ENCODE measurements around the gene HOXC6.

Gene HOXC6

DNA sequence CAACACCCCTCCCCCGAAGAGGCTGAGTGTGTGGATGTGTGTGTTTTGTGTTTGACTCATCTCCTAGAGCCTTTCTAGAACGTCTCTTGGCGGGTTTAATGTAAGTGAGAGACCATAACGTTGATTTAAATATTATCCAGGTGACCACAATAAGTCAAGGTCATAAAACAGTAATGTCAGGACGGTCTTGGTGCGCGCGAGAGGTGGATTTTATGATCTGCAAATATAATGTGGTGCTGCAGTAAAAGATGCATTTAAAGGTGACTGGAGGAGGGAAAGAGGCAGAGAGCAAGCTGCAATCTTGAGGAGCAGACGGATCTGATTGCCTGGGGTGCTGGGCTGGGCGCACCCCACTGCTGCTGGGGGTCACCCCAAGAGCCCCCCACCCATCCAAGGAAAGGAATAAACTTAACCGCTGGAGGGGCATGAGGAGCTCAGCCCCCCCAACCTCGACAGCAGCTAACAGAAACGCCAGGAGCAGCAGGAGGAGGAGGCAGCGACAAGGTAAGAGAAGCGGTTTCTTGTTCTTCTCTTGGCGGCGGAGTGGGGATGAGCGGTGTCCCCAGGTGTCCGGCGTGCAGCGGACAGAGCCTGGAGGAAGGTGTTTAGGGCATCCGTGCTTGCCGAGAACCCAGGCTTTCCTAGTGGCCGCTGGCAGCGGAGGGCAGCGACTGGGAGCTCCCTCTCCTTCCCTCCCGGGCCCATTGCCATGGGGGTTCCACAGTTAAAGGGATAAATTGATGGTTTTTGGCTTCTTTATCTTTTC is 37.7 kb upstream of the HOXC6 start:
- no peak for FAIRE-seq

DNA sequence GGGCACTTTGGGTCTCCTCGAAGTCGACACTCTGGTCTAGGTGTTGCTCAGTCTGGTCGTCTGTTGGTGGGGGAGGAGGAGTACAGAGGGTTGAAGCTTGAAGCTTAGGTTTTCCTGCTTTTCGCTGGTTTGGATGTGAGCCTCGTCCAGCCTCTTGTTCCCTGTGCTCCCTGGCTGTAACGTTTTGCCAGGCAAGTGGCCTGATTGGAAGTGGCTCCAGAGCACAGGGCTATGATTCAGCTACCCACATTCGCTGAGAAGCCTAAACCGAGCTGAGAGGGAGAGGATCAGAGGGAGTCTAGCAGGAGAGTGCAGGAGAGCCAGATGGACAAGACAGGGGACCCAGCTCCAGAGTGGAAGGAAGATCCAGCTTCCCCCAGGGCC is 37.2 kb upstream of the HOXC6 start:
- no peak for FAIRE-seq

DNA sequence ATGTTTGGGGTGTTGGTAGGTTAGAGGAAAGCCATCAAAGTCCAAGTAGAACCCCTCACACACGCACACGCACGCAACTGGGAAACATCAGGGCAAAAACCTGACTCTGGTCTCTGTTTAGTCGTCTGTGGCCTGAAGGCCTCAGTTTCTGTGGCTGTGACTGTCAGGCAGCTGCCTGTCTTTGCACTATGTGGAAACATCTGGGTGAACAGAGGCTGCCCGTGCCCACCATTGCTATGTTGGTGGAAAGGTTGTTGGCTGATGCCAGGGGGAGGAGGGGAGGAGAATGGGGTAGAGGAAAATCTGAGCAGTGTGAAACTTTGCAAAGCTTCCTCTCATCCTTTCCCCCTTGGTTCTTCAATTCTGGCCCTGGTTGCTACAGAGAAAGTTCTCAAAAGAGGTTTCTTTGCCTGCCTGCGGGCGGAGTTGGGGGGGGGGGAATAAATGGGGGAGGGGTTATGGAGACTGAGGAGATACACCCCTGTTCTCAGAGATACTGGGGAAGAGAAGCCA is 35.8 kb upstream of the HOXC6 start:
- no peak for FAIRE-seq

DNA sequence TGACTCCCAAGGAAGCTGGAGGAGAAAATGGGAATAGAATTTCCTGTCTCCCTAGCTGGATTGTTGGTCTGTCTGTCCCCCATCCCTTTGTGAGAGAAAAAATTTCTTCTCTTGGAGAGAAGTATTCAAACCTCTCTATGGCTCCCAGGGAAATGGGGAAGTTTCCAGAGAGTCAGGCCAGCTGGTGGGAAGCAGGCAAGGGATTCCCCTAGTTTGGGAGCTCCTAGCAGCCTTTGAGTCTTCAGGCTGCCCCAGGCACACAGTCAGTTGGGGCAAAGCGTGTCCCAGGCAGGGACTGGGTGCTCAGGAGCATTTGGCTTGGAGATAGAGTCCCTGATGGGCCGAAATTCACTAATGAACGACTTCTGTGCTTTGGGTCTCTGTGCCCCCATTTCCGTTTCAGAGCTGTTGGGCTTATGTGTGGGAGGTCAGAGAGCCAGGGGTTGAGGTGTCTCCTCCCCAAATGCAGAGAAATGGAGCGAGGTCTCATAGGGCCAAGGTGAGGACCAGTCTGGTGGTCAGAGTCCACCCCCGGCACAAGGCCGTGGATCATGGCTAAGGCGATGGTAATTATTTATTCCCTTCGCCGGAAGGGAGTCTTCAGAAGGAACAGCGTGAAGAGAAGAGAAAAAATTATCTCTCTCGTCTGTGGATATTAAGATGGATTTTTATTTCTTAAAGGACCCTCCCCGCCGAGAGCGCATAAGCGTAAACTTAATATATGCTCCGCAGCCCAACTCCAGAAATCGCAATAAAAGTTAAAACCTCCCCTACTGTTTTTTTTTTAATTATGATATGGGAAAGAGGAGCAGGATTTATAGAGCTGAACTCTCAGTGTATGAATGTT is 34.9 kb upstream of the HOXC6 start:
- FAIRE-seq: no peak

DNA sequence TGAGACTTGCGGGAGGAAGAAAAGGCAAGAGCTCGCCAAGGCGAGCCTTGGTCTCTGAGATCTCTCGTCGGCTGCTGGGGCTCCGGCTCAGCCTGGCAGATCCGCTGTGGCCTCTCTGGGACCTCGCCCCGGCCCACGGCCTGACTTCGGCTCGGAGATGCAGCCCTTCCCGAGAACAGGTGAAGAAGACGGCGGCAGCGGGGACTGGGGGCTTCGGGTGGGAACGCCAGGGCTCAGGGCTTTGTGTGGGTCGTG is 34.3 kb upstream of the HOXC6 start:
- no peak for FAIRE-seq

DNA sequence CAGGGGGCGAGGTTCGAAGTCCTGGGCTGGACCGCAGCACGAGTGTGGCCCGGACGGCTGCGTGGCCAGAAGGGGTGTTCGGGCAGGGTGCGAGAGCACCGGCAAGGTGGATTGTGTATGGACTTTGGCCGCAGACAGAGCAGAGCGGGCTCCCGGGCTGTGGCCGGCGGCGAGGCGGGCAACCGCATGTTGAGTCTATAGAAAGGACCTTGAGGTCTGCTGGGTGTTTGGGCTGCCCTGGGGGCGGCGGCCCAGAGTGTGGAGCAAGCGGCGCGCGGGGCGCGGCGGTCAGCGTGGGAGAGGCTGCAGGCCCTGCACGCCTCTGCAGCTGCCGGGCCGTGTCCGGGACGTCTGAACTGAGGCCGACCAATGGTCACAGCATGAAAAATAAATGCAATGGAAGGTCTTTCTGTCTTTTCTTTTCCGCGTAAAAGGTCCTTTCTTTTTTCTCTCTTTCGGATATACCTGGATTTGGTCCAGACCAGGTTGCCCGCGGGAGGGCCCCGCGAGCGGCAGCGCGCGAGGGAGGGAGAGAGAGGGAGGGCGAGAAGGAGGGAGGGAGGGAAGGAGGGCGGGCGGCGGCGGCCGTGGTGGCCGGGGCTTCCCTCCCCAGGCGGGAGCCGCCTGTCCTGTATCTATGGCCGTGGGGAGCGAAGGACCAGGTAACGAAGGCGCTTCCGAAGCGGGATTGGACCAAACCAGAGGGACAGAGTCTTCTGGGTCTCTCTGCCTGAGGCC is 33.8 kb upstream of the HOXC6 start:
- no peak for FAIRE-seq

DNA sequence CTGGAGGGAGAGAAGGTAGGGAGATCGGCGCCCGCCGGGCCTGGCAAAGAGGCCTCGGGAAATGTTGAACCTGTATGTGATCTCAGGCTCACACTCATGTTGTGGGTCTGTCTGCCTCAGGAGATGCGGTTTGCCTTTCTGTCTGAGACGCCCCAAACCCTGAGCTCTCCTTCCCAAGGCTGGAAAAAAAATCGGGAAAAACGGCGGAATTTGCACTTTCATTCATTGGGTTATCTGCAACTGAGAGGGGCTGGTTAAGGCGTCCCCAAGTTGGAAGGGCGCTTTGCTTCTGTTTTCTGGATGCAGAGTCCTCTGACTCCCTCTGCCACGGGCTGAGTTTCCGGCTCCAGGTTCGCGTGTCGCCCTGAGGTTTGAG is 33.2 kb upstream of the HOXC6 start:
- no peak for FAIRE-seq

DNA sequence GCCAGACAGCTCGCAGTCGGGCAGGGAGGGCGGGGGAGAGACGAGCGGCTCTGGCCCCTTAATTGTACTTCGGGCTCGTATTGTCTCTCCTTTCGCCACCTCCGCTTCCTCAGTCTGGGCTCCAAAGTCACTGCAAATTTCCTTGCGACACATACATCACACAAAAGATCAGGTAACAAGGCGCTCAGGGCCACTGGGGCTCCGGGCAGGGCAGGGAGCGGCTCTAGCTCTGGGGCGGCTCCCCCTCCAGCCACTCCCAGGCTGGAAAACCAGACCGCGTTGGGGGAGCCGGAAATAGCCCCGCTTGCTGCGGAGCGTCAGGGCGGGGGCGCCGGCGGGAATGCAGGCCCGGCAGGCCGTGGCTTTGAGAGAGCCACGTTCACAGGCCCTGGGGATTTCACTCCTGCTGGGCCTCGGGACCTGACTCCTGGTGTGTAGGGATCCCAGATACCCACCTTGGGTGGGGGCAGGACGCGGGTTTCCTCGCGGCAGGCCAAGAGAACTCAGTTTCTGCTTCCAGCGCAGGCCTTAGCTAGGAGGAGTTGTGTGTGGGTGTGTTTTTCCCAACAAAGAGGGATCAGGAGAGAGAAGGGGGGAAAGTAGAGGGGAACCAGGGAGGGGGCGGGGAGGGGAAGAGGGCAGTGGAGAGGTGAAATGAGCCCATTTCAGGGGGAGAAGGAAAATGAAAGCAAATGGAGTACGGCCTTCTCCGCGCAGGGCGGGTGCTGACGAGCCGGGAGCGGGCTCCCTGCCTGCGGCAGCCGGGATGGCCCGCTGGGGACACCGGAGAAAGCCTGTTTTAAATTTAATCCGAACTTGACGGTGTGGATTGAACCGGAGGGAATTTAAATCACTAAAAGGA is 32.6 kb upstream of the HOXC6 start:
- no peak for FAIRE-seq

DNA sequence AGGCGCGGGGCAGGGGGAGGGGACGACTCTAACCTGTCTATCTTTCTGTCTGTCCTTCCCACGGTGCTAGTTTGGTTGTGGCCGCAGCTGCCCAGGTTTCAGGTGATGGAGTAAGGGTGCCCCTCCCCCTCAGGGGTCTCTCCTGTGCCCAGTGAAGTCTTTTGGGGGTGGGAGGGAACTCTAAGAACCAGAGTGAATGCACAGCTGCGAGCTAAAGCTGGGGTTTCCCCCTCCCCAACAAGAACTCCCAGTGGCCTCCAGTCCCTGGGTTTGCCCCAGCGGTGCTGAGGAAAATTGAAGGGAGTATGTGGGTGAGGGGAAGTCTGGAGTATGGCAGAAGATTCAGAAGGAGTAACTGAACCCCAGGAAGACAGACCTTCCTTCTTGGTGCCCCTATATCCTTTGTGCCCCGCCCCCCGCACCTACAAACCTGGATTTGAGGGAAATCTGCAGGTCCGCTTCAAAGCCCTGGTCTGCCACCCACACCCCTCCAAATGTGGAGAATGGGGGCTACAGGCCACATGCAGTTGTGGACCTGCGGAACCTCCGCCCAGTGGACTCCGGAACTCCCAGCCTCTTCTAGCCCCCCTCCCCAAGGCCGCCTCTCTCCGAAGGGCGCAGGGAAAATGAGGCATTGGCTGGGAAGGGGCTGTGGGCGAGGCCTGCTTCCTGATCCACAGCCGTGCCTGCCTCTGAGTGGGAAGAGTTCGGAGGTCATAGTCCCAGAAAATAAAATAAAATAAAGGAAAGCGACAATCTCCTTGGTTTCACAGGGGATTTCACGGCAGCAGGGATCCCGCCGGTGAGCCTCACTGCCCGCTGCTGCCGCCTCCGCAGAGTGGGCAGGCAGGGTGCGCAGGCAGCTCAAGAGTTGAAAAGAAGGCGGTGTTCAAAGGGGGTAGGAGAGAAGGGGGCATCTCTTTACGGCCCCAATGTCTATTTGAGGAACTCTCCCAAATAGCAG is 31.7 kb upstream of the HOXC6 start:
- FAIRE-seq: no peak

DNA sequence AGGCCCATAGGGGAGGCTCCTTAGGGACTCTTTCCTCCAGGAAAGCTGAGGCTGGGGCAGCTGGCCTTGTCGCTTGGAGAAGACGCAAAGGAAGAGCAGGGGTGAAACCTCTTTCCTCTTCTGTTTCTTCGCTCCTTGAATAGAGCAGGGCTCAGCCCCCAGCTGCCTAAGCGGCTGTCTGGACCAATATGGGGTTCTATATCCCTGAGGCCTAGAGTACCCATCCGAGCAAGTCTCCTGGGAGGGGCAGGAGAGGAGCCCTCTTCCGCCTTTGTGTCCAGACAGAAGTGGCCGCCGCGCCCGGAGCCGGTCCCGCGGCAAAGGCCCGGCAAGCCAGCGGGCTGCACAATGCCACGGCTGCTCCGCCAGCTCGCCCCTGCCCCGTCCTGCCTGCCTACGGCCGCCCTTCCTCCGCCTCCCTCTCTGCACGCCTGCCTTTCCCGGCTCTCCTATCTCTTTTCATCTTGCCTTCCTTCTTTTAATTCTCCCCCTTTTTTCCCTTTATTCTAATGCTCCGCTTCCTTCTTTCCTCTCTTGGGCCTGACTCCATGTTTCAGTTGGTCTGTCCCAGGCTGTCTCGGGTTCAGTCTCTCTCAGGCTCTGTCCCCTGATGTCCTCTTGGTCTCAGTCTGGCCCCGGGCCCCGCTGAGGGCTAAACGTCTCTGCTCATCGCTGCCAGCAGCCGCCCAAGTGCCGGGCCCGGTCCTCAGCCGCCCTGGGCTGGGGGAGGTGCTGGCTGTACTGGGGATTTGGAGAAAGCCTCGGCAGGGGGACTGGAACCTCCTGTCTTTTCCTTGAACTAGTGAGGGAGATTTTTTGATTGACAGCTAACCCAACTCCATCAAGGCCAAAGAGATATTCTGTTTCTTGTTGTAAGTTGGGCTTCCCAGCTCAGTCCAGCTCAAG is 30.8 kb upstream of the HOXC6 start:
- FAIRE-seq: no peak

DNA sequence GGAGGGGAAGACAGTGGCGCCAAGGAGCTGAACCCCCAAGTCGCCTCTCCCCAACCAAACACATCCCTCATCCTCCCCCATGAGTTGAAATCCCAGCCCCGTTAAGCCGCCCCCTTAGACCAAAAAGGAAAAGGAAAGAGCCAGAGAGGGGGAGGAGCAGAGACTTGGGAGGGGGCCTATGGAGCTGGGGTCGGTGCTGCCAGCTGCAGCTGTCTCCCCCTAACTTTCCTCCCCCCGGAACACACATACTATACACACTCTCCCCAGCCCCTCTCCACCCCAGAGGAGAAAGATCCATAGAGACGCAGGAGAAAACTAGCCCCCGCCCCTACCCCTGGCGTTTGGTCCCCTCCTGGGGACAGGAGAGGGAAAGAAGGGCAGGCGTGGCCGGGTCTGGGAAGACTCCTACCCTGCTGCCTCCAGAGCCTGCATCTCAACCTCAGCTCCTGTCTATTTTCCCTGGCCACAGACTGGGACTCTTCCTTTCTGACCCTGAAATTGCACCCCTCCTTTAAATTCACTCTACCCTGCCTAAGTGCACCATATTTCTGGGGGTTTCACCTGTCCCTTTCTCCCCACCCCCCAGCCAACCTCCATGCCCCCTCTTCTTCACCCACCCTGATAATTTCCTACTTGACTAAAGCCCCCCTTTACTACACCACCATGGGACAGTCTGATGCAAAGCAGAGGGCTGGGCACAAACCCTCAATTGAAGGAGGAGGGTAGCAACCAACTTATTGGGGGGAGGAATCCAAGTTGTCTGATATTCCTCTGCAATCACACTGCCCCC is 29.9 kb upstream of the HOXC6 start:
- FAIRE-seq: no peak

DNA sequence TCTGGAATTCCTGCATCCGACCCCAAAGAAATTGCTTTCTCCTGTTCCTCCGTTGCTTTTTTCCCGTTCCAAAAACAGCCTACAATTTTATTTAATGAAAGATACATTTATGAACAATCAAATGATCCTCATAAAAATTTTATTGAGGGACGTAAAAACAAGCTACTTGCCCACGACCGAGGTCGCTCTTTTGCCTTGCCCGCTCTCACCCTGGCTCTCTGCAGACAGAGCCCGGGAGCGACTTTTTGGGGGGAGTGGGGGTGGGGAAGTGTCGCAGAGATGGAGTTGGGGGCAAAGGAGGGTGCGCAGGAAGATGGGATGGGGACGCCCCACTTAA is 29.4 kb upstream of the HOXC6 start:
- FAIRE-seq: no peak

DNA sequence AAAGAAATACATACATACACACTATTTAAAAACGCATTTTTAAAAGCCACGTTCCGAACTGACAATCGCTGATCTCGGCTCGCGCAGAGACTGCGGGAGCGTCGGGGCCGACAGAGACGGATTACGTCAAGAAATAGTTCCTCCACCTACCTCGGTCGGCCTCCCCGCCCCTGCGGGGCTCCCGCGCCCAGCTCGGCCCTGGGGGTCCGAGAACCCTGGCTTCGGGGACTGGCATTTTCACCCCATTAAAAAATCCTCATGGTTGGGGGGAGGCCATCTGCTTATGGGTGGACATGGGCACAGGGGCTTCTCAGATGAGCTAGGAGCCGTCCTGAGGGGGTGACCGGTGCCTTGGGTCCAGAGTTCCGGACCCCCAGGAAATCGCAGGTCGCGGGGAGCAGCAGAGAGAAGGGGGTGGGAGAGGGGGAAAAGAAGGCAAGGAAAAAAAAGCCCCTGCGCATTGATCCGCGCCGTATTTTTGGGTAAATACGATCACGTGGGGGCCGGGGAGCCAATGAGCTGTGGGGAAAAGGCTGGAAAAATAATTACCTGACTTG is 28.6 kb upstream of the HOXC6 start:
- FAIRE-seq: no peak

DNA sequence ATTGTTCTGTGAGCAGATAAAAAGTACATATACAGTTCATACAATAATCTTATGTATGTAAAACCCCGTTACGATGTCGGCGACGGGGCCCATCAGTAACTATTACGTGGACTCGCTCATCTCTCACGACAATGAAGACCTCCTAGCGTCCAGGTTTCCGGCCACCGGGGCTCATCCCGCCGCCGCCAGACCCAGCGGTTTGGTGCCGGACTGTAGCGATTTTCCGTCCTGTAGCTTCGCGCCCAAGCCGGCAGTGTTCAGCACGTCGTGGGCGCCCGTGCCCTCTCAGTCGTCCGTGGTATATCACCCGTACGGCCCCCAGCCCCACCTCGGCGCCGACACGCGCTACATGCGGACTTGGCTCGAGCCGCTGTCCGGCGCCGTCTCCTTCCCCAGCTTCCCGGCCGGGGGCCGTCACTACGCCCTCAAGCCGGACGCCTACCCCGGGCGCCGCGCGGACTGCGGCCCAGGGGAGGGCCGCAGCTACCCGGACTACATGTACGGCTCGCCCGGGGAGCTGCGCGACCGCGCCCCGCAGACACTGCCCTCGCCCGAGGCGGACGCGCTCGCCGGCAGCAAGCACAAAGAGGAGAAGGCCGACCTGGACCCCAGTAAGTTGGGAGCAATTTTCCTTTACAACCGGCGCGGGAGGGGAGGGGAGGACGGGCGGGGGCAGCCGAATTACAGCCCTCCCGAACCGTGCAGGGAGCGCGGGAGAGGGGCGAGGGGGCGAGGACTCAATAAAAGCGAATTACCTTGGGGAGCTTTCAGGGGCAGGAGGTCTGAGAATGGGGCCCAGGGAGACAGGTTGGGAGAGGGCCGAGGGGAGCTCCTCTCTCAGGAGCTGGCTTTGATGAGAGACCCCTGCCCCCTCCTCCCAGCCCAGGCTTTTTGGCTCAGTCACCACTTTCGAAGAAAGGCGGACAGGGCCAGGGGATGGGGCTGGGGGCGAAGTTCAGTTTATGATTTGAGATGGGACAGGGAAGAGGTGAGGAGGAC is 27.8 kb upstream of the HOXC6 start, which contains the start of gene HOXC9:
HOXC9 (plus strand) TSS at position 46 of the 999 bp plus-strand sequence; CDS start at position 74, 28 bp downstream.
- no peak for FAIRE-seq

DNA sequence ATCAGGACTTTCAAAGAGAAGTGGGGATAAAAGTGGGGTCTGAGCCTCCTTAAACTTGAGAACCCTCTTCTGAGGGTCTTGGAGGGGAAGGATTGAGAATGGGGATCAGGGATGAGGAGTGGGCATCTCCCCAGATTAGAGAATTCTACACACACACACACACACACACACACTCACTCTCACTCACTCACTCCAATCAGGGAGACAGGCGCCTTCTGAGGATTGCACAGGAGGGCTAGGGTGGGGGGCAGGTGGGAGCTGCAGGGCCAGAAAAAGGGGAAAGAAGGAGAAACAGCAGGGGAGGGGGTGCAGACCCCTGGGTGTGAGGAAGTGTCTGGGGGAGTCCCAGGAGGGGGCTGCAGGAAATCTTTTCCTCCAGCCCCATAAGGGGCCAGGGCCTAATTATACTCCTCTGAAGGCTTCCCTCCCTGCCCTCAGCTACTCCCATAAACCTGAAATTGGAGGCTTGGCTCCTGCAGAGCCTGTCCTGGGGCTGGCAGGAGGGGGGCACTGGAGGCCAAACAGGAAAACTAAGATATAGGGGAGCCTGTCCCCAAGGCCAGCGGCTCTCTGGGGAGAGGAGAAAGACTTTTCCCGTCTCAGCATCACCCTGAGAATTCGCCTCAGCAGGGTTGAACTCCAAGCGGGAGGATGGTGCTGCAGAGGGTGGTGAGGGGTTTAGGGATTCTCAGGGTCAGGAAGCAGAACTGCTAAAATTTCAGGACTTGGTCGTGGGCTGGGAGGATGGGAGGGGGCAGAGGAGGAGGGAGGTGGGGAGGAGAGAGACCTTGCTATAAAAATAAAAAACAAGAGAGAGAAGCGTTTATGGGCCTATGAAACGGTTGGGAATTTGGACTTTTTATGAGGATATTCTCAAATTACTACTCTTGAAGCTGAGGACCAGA is 26.7 kb upstream of the HOXC6 start:
- no peak for FAIRE-seq

DNA sequence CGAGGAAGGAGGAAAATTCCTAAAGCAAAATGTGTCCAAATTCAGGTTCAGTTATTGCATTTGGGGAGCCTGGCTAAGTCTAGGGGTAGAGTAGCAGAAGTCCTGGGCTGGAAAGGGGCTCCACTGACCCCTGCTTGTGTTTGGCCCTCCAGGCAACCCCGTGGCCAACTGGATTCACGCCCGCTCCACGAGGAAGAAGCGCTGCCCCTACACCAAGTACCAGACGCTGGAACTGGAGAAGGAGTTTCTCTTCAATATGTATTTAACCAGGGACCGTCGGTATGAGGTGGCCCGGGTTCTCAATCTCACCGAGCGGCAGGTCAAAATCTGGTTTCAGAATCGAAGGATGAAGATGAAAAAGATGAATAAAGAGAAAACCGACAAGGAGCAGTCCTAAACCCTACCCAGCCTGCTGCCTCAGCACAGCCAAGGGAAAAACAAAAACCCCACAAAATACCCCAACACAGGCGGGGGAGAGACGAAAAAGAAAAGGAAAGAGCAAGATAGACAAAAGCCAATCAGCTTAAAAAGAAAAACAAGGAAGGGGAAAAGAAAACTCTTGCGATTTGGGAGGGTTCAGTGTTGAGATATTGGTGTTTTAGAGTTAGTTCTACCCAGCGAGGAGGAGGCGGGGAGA is 25.8 kb upstream of the HOXC6 start:
- FAIRE-seq: no peak
